RWPE2 (cell line): ENCODE results near the gene SPRED2.

Source experiments
- ATAC-seq: fragments of 200-7000 bp; cut with Tn5 transposase; 3 replicates; pipeline ENCODE4 v1.9.1; 2021; ENCODE audit warnings: low read depth
- DNase-seq: peaks from one replicate; pipeline ENCODE4 v3.0.0-alpha.2; 2020; ENCODE audit warnings: low spot score
- H3K27ac ChIP-seq: fragments of 450-650 bp; 2 replicates; pipeline ENCODE4 v1.5.1; 2017; ENCODE audit warnings: mild to moderate bottlenecking; ENCODE audit not compliant: poor library complexity, severe bottlenecking
- H3K27me3 ChIP-seq: fragments of 250-450 bp; sonication (Bioruptor Pico); 2 replicates; pipeline ENCODE4 v1.5.1; 2021; ENCODE audit warnings: mild to moderate bottlenecking, moderate library complexity; ENCODE audit not compliant: insufficient read depth, poor library complexity, severe bottlenecking
- H3K36me3 ChIP-seq: fragments of 250-450 bp; sonication (Bioruptor Pico); 2 replicates; pipeline ENCODE4 v1.5.1; 2020; ENCODE audit warnings: low read depth, mild to moderate bottlenecking, moderate library complexity
- H3K4me1 ChIP-seq: fragments of 250-450 bp; sonication (Bioruptor Pico); 2 replicates; pipeline ENCODE4 v1.5.1; 2021; ENCODE audit warnings: mild to moderate bottlenecking, moderate library complexity; ENCODE audit not compliant: insufficient read depth, poor library complexity, severe bottlenecking
- H3K4me3 ChIP-seq: fragments of 250-450 bp; sonication (Bioruptor Pico); 2 replicates; pipeline ENCODE4 v1.5.1; 2021; ENCODE audit warnings: mild to moderate bottlenecking, moderate library complexity; ENCODE audit not compliant: severe bottlenecking
- H3K9me3 ChIP-seq: fragments of 250-450 bp; sonication (Bioruptor Pico); 2 replicates; pipeline ENCODE4 v1.5.1; 2021; ENCODE audit warnings: mild to moderate bottlenecking, moderate library complexity; ENCODE audit not compliant: severe bottlenecking
- CTCF ChIP-seq: fragments of 450-650 bp; IDR thresholded peaks from one replicate; pipeline ENCODE4 v1.5.1; 2017; ENCODE audit warnings: mild to moderate bottlenecking, moderate library complexity; ENCODE audit not compliant: poor library complexity, severe bottlenecking

The SPRED2 gene

DNA sequence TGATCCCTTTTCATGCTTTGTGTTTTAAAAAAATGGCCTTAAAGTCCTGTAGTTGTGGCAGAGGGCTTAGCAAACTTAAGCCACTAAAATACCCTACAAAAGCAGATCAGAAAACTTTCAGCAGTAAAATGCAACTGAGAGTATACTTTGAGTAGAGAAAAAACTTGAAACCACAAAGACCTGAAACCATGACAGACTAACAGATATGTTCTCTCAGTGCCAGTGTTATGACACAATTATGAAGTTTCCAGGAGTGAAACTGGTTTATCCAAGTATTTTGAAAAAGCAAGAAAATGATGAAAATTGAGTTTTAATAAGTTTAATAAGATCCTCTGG, 74.5 kb downstream of the SPRED2 start:
- H3K9me3 ChIP-seq: no peaks in the 10 kb centered on the region
- peaks cover 57% of the 10 kb centered on the region for H3K4me1 ChIP-seq
- H3K4me3 ChIP-seq: no peak overlapping the region
- no peak overlapping the region for H3K27ac ChIP-seq
- ATAC-seq (no peak), DNase-seq (no peak)
- no peak for TF ChIP-seq CTCF
- no peaks in the 10 kb centered on the region for H3K27me3 ChIP-seq
- H3K36me3 ChIP-seq: no peaks in the 10 kb centered on the region; the same call in none of the 2 replicates

DNA sequence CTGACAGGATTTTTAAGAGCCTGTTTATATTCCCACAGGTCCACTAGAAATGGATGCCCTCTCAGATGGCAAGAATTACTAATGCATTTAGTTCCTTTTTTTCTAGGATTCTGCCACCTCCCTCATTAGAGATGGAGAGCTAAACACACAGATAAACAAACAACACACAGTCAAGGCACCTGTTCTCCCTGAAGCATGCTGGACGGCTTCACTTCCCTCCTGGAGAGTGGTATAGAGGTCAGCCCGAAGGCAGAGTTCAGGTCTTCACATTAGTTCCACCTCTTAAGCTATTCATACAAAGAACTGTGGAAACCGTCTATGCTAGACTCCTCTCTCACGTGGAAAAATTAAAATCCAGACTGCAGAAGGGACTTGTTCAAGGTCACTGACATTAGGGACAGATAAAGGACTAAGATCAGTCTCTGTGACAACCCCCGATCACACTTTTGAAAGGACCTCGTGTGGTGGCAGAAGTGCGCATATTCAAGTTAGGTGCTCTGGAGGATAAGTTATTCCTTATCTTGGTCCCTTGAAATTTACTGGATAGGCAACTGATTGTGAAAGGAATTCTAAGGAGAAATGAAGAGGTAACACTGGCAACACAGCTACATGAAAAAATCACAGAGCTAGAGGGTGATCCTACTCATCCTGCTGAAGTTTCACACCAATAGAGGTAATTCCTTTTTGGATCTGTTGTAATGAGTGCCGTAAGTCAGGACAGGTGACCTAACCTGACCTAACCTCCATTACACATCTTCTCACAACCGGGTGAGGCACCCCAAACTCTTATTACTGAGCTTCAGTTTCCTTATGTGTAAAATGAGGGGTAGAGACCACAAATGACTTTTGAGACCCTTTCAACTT, 75.1 kb downstream of the SPRED2 start:
- no peak for TF ChIP-seq CTCF
- no peak overlapping the region for H3K27ac ChIP-seq
- no peak overlapping the region for H3K4me3 ChIP-seq
- peaks cover 63% of the 10 kb centered on the region for H3K4me1 ChIP-seq
- no peaks in the 10 kb centered on the region for H3K27me3 ChIP-seq
- ATAC-seq (no peak), DNase-seq (no peak)
- no peaks in the 10 kb centered on the region; the same call in none of the 2 replicates for H3K36me3 ChIP-seq
- H3K9me3 ChIP-seq: no peaks in the 10 kb centered on the region

DNA sequence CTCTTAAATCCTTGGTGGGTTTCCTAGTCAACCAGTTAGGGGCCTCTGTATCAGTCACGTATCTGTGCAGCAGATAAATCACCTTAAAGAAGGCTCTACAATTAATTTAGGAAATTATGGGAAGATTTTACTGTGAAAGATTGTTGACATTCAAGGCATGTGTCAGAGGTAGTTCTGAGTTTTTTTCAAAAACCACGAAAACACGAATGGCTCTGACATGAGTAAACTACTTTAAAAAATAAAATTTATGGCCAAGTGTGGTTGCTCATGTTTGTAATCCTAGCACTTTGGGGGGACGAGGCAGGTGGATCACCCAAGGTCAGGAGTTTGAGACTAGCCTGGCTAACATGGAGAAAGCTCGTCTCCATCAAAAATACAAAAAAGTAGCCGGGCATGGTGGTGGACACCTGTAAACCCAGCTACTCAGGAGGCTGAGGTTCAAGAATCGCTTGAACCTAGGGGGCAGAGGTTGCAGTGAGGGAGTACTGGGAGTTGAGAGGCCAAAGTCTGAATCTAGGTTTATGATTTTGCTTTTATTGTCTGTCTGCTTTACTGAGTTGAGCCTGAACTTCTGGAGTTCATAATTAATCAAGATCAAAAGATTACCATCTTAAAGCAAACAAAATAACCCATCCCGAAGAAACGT, 77.1 kb downstream of the SPRED2 start:
- Histone ChIP-seq H3K9me3 (no peaks in the 10 kb centered on the region), H3K36me3 (no peaks in the 10 kb centered on the region; the same call in none of the 2 replicates), H3K27me3 (no peaks in the 10 kb centered on the region), H3K27ac (peak overlapping the region; percentile 38), H3K4me3 (no peak overlapping the region), H3K4me1 (peaks cover 66% of the 10 kb centered on the region)
- TF ChIP-seq CTCF: no peak
- DNase-seq (no peak), ATAC-seq (peak; percentile 43; the same call in 1 of the 3 replicates)

- peak overlapping the region; percentile 38 for H3K27ac ChIP-seq
- H3K36me3 ChIP-seq: no peaks in the 10 kb centered on the region; the same call in none of the 2 replicates
- no peak overlapping the region for H3K4me3 ChIP-seq
- DNase-seq (no peak), ATAC-seq (peak; percentile 71)
- H3K9me3 ChIP-seq: no peaks in the 10 kb centered on the region
- H3K27me3 ChIP-seq: no peaks in the 10 kb centered on the region
- H3K4me1 ChIP-seq: peaks cover 72% of the 10 kb centered on the region
- TF ChIP-seq CTCF: no peak
Observed at GRCh38 chr2:65354773-65355172, 77.6 kb downstream of the SPRED2 start.
